HL-60/S4 treated with phorbol 12-myristate 13-acetate at 8.2 ng/mL for 4 days and 3 days (cell line): ENCODE measurements around the gene EBNA1BP2.
"Not testable (repeated sequence)": the region's sequence is repeated elsewhere in the genome, so short reads cannot be mapped to it uniquely, and the experiment has no call there.

Source experiments
- in situ Hi-C: fragments of 300-500 bp; cut with MboI; formaldehyde crosslinking; loops from 2 replicates; pipeline ENCODE4 v1.15.0; 2022; ENCODE audit warnings: low sequenced_read_pairs

Gene EBNA1BP2

DNA sequence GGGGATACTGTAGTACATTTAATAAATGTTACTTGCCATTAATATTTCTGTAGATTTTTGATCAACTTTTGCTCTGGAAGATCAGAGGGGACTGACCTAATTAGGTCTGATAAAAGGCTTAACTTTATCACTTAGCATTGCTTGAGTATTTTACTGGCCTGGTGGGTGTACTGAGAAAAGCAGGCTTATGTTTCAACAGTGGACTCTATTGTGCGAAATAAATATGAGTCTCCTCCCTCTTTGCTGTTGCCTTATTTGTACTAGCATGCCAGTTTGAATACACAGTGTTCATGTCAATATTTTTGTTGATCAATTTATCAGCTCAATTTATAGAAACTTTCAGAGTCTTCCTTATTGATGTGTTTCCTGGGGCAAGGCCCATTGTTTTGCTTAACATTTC is 49.1 kb downstream of the EBNA1BP2 start:
- in situ Hi-C loops, result no loop called here

DNA sequence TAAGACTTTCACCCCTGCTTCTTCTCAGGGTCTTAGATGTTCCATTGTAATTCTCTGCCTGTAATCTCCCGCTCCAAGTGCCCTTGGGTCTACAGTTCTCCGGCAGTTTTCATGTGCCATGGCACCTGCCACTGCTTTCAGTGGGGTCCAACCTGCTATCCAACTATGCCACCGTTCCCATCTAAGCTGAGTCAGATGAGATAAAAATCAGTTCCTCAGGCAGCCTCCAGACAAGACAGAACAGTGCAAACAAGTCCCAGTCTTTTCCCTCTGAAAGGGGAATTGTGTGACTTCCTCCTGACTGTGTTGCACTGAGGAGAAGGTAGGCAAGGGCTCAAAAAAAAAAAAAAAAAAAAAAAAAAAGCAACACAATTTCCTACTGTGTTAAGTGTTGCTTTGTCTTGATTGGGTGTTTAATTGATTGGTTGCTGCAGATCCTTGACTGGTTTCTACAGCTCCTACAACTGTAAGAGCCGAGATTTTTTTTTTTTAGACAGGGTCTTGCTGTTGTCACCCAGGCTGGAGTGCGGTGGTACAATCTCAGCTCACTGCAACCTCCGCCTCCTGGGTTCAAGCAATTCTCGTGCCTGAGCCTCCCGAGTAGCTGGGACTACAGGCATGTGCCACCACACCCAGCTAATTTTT is 50.7 kb downstream of the EBNA1BP2 start:
- in situ Hi-C loops, result no loop called here

DNA sequence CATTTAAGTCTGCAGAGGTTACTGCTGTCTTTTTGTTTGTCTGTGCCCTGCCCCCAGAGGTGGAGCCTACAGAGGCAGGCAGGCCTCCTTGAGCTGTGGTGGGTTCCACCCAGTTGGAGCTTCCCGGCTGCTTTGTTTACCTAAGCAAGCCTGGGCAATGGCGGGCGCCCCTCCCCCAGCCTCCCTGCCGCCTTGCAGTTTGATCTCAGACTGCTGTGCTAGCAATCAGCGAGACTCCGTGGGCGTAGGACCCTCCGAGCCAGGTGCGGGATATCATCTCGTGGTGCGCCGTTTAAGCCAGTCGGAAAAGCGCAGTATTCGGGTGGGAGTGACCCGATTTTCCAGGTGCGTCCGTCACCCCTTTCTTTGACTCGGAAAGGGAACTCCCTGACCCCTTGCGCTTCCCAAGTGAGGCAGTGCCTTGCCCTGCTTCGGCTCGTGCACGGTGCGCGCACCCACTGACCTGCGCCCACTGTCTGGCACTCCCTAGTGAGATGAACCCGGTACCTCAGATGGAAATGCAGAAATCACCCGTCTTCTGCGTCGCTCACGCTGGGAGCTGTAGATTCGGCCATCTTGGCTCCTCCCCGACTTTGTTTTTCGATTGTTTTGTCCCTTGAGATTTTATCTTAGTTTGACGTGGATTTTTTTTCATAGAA is 52.0 kb downstream of the EBNA1BP2 start:
- in situ Hi-C loops, result not testable (repeated sequence)
